ENCODE results near the gene ADAM19. TPM values are rescaled to one million over a fixed set of nuclear protein-coding genes. Genes with fewer than 3 reads are reported as not detected.

ADAM19 gene
- total RNA-seq, 4 donors from 2014 or later, result 6.4 to 15.2 (median 10.0) TPM

- no peaks in the 10 kb centered on the region for H3K27me3 ChIP-seq
- no peaks in the 10 kb centered on the region for H3K36me3 ChIP-seq
- peaks cover 0 to 25% of the 10 kb centered on the region in 2 donors for H3K4me1 ChIP-seq
- peak overlapping the region in 2 of 3 donors; percentile 8 to 24 for H3K27ac ChIP-seq
- no peak overlapping the region for H3K4me3 ChIP-seq (replicated peaks in 1 of 3)
- WGBS, 2 donors, result 59 to 62% methylated on average over 13 of the region's 13 CpGs
- no peak for DNase-seq
- no peak for TF ChIP-seq POLR2A (IDR thresholded peaks at IDR 0.05)
- peak in 1 of 6 experiments; percentile 7 for TF ChIP-seq CTCF (IDR thresholded peaks at IDR 0.05)
- intact Hi-C loops (cut with DNase I), result no loop called here
- H3K9me3 ChIP-seq, result no peaks in the 10 kb centered on the region
Observed at GRCh38 chr5:157563929-157564716, 11.5 kb downstream of the ADAM19 start.

- Histone ChIP-seq H3K36me3 (no peaks in the 10 kb centered on the region), H3K27ac (peak overlapping the region in 1 of 3 donors; percentile 51), H3K4me3 (replicated peaks in 1 of 3) (no peak overlapping the region), H3K4me1 (peaks cover 0 to 32% of the 10 kb centered on the region in 2 donors), H3K27me3 (no peaks in the 10 kb centered on the region), H3K9me3 (no peaks in the 10 kb centered on the region)
- no peak for DNase-seq
- intact Hi-C loops (cut with DNase I), result no loop called here
- WGBS, 2 donors, result 59 to 72% methylated on average over 11 of the region's 11 CpGs
- no peak for TF ChIP-seq CTCF (IDR thresholded peaks at IDR 0.05)
- TF ChIP-seq POLR2A (IDR thresholded peaks at IDR 0.05), result no peak
Observed at GRCh38 chr5:157563373-157563928, 12.1 kb downstream of the ADAM19 start.

DNA sequence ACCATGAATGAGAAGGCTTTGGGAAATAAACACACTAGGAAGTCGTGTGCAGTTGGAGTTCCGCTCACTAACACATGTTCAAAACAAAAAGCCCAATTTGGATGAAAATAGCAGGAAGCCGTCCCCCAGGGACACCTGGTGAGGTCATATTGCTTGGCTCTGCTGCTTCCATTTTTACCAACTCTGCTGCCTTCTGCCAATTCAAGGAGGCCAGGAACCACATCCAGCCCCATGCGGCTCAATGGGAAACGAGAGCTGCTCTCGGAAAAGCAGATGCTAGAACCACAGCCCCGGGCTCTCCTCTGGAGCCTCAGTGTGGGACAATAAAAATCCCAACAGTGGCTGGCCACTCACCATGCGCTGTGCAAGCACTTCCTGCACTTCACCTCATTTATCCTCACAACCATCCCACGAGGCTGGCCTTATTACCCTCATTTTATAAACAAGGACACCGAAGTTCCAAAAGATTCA is 13.4 kb downstream of the ADAM19 start:
- TF ChIP-seq POLR2A (IDR thresholded peaks at IDR 0.05) (no peak), CTCF (IDR thresholded peaks at IDR 0.05) (no peak)
- intact Hi-C loops (cut with DNase I), result no loop called here
- Histone ChIP-seq H3K27me3 (no peaks in the 10 kb centered on the region), H3K4me3 (replicated peaks in 1 of 3) (no peak overlapping the region), H3K27ac (no peak overlapping the region), H3K4me1 (peaks cover 6 to 41% of the 10 kb centered on the region in 2 donors), H3K9me3 (no peaks in the 10 kb centered on the region), H3K36me3 (no peaks in the 10 kb centered on the region)
- peak in 1 of 2 donors; percentile 29 for DNase-seq
- WGBS, 2 donors, result 70 to 71% methylated on average over 10 of the region's 10 CpGs

DNA sequence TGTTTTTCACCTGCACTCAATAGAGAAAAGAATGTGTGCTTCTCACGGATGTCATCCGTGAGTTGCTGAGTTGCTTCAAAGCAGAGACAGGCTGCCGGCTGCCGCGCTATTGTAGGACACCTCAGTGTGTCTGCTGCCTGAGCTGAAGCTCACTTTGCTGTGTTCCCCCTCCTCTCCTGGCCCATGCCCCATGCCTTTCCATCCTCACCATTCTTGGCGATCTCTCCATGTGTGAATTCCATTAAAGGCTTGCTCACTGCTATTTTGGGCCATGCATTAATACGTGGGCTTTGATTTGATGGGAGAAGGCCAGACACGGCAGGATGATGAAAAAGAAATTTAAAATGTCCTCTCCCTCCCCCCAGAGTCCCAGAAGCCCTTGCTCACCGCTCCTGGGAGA is 14.5 kb downstream of the ADAM19 start:
- peak overlapping the region in 1 of 3 donors; percentile 50 for H3K27ac ChIP-seq
- H3K27me3 ChIP-seq, result no peaks in the 10 kb centered on the region
- 84 to 90% methylated on average over 9 of the region's 9 CpGs for WGBS, 2 donors
- H3K9me3 ChIP-seq, result no peaks in the 10 kb centered on the region
- intact Hi-C loops (cut with DNase I), result no loop called here
- H3K4me3 ChIP-seq (replicated peaks in 1 of 3), result no peak overlapping the region
- no peaks in the 10 kb centered on the region for H3K36me3 ChIP-seq
- DNase-seq, result no peak
- no peak for TF ChIP-seq CTCF (IDR thresholded peaks at IDR 0.05)
- no peak for TF ChIP-seq POLR2A (IDR thresholded peaks at IDR 0.05)
- H3K4me1 ChIP-seq, result peaks cover 6 to 41% of the 10 kb centered on the region in 2 donors

DNA sequence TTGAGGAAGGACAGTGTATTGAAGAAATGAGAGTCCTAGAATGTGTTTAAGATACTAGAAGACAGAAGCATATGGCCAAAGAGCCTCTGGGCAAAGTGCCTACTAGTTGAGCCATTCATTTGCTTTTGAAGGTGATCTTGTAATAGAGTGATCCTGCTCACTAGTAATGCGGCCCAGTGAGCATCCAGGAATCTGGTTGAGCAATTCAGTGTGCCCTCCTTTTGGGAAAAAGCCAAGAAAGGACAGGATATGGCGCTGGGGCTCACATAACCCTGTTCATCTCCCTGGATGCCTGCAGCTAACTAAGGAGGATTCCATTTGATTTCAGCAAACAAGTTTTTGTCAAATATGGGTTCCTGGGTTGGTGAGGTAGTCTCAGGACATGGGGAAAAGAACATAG is 16.3 kb downstream of the ADAM19 start:
- intact Hi-C loops (cut with DNase I), result no loop called here
- Histone ChIP-seq H3K36me3 (no peaks in the 10 kb centered on the region), H3K9me3 (no peaks in the 10 kb centered on the region), H3K4me3 (replicated peaks in 1 of 3) (no peak overlapping the region), H3K27ac (no peak overlapping the region), H3K4me1 (peaks cover 6 to 47% of the 10 kb centered on the region in 2 donors), H3K27me3 (no peaks in the 10 kb centered on the region)
- WGBS, 2 donors, result 48 to 50% methylated on average over 2 of the region's 2 CpGs
- peak in 1 of 2 donors; percentile 23 for DNase-seq
- TF ChIP-seq POLR2A (IDR thresholded peaks at IDR 0.05) (no peak), CTCF (IDR thresholded peaks at IDR 0.05) (no peak)
